Measurements from ENCODE around the gene HS6ST1. TPM values are rescaled to one million over a fixed set of nuclear protein-coding genes. Genes with fewer than 3 reads are reported as not detected.

Gene HS6ST1
- total RNA-seq, 4 donors from 2014 or later: 16.1 to 38.6 (median 26.5) TPM

DNA sequence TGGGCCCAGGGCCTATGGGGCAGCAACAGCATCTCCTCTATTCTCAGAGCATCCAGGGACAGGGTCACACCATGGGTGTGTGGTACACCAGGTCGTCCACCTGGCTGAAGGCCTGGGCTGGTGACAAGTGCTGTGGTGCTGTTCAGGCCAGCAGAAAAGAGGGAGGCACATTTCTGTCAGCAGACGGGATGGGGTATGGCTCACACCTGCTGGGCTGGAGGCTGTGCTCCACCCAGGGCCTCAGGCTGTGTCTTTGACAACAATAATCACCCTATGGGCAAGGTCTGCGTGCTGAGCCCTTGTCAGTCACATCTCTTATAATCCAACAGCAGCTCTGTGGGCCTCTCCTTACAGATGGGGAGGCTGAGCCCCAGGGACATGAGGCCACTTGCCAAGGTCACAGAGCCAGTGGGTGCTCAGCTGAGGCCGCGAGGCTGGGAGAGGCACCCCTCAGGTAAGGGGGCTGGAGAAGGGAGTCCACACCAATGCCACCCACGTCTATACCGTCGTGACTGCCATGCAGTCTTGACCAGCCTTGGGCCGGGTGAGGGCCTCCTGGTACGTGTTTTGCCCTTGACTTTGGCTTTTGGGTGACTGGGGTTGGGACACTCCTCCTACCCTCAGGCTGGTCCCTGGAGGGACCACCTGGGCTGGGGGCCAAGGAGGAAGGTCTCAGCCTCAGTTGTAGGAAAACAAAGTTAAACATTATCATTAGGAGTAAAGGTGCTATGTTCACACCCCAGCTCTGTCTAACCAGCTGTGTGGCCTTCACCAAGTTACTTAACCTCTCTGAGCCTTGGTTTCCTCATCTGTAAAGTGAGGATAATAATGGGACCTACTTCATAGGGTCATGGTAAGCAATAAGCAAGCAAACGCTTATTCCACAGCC, 5.6 kb upstream of the HS6ST1 start:
- H3K9me3 ChIP-seq: no peaks in the 10 kb centered on the region
- intact Hi-C loops (cut with DNase I; ENCODE audit: low total_unique reads): loop anchor here (5.0 kb wide), 1 partner anchor 1073 kb away; no protein-coding TSS in a partner anchor

DNA sequence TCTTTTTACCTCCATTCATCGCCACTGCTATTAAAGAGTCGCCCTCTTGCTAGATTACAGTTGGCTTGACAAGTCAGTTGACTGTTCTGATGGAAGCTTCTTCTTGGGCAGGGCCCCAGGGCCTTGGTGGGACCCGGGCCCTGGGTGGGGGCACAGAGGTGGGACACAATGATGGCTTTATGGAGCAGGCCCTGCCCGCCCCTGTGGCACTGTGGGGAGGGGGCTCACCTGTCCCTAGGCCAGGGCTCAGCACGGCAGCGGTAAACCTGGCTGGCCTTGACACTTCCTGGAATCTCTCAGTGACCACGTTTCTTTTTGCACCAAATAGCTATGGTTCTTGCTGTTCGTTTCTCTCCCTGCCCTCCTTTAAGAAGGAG, 4.9 kb upstream of the HS6ST1 start:
- Histone ChIP-seq H3K4me3 (no peak overlapping the region), H3K27ac (peak overlapping the region in 1 of 4 donors; percentile 80), H3K27me3 (no peaks in the 10 kb centered on the region), H3K36me3 (no peaks in the 10 kb centered on the region), H3K9me3 (no peaks in the 10 kb centered on the region), H3K4me1 (peaks cover 6 to 17% (median 15%) of the 10 kb centered on the region in 4 donors)
- TF ChIP-seq, protein P1, sequence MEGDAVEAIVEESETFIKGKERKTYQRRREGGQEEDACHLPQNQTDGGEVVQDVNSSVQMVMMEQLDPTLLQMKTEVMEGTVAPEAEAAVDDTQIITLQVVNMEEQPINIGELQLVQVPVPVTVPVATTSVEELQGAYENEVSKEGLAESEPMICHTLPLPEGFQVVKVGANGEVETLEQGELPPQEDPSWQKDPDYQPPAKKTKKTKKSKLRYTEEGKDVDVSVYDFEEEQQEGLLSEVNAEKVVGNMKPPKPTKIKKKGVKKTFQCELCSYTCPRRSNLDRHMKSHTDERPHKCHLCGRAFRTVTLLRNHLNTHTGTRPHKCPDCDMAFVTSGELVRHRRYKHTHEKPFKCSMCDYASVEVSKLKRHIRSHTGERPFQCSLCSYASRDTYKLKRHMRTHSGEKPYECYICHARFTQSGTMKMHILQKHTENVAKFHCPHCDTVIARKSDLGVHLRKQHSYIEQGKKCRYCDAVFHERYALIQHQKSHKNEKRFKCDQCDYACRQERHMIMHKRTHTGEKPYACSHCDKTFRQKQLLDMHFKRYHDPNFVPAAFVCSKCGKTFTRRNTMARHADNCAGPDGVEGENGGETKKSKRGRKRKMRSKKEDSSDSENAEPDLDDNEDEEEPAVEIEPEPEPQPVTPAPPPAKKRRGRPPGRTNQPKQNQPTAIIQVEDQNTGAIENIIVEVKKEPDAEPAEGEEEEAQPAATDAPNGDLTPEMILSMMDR (IDR thresholded peaks at IDR 0.05): no peak
- no peak for TF ChIP-seq POLR2AphosphoS5 (IDR thresholded peaks at IDR 0.05)
- no peak for TF ChIP-seq POLR2A (IDR thresholded peaks at IDR 0.05)
- no peak for TF ChIP-seq EP300 (IDR thresholded peaks at IDR 0.05; ENCODE audit: low read depth)
- DNase-seq: no peak
- in situ Hi-C loops (cut with MboI; ENCODE audit: low pct_ligation_motif_present in 1 of 4, low pct_unique_long_range_greater_than_20kb in 1 of 4, low sequenced_read_pairs in 3 of 4) (no loop called here), intact Hi-C loops (cut with DNase I; ENCODE audit: low total_unique reads) (loop anchor here (5.0 kb wide), 1 partner anchor 1074 kb away; no protein-coding TSS in a partner anchor)
- WGBS, 2 donors (ENCODE audit: low coverage in 1 of 2): 72 to 88% methylated on average over 2 to 8 of the region's 8 CpGs

More for the DNA sequence above, 5.6 kb upstream of the HS6ST1 start:
- in situ Hi-C loops (cut with MboI; ENCODE audit: low pct_ligation_motif_present in 1 of 4, low pct_unique_long_range_greater_than_20kb in 1 of 4, low sequenced_read_pairs in 3 of 4): no loop called here
- DNase-seq: no peak
- no peaks in the 10 kb centered on the region for H3K27me3 ChIP-seq
- no peaks in the 10 kb centered on the region for H3K36me3 ChIP-seq
- peak overlapping the region in 1 of 4 donors; percentile 38 for H3K27ac ChIP-seq
- TF ChIP-seq EP300 (IDR thresholded peaks at IDR 0.05; ENCODE audit: low read depth): no peak
- no peak for TF ChIP-seq POLR2AphosphoS5 (IDR thresholded peaks at IDR 0.05)
- no peak for TF ChIP-seq POLR2A (IDR thresholded peaks at IDR 0.05)
- TF ChIP-seq, protein P1 (IDR thresholded peaks at IDR 0.05): no peak
- WGBS, 2 donors (ENCODE audit: low coverage in 1 of 2): 92% methylated on average over 11 of the region's 11 CpGs; no CpG with 5 or more reads in 1 of the 2 donors
- H3K4me1 ChIP-seq: peaks cover 6 to 13% (median 12%) of the 10 kb centered on the region in 4 donors
- no peak overlapping the region for H3K4me3 ChIP-seq

DNA sequence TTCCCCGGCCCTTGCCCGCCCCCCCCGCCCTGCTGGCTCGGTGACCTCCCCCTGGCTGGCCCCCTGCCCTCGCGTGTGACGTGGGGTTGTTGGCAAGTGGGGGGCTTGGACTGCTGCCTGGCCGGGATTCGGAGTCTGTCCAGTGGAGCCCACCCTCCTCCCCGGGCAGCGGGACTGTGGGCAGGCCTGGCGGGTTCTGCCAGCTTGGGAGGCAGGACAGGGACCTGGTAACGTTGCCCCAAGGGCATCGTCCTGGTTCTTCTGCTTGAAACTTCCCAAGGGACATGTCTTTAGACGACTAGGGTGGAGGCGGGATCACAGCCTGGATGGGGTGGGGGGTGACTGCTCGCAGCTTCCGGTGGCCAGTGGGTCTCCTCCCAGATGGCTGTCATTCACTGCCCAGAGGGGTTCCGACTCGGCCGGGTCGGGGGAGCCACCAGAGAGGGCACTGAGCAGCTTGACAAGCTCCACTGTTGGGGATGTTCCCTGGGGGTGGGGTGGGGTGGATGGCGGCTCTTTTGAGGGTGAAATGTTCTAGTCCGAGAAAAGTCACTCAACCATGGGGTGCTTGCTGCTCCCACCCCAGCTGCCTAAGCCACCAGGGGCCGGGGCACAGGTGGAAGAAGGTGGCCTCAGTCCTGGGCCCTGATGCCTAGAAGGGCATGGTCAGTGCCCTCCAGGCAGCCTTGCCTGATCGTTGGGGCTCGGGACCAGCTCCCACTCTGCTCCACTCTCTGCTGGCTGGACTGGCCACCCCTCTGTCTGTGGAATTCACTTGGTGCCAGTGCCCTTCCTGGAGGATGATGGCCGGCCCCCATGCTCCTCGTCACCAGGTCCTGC, 4.3 kb upstream of the HS6ST1 start:
- peak overlapping the region; percentile 73 to 87 (median 79) for H3K27ac ChIP-seq
- intact Hi-C loops (cut with DNase I; ENCODE audit: low total_unique reads): loop anchor here (5.0 kb wide), 1 partner anchor 1074 kb away; no protein-coding TSS in a partner anchor
- peak overlapping the region in 3 of 4 donors; percentile 59 to 89 (median 69) for H3K4me3 ChIP-seq
- no peaks in the 10 kb centered on the region for H3K9me3 ChIP-seq
- no peak for TF ChIP-seq EP300 (IDR thresholded peaks at IDR 0.05; ENCODE audit: low read depth)
- TF ChIP-seq POLR2A (IDR thresholded peaks at IDR 0.05): no peak
- no peak for TF ChIP-seq POLR2AphosphoS5 (IDR thresholded peaks at IDR 0.05)
- TF ChIP-seq, protein P1 (IDR thresholded peaks at IDR 0.05): no peak
- H3K36me3 ChIP-seq: no peaks in the 10 kb centered on the region
- in situ Hi-C loops (cut with MboI; ENCODE audit: low pct_ligation_motif_present in 1 of 4, low pct_unique_long_range_greater_than_20kb in 1 of 4, low sequenced_read_pairs in 3 of 4): no loop called here
- H3K4me1 ChIP-seq: peaks cover 6 to 17% (median 15%) of the 10 kb centered on the region in 4 donors
- no peak for DNase-seq
- H3K27me3 ChIP-seq: no peaks in the 10 kb centered on the region
- WGBS, 2 donors (ENCODE audit: low coverage in 1 of 2): 87% methylated on average over 16 of the region's 29 CpGs; no CpG with 5 or more reads in 1 of the 2 donors
